Fibroblast of villous mesenchyme (primary cell): ENCODE data around the gene ASB18. TPM values are rescaled to one million over a fixed set of nuclear protein-coding genes. Genes with fewer than 3 reads are reported as not detected.

Source experiments
- DNase-seq: peaks from one replicate; pipeline ENCODE4 v3.0.0-alpha.2; 2010; ENCODE audit warnings: low read depth
- H3K4me3 ChIP-seq: 2 replicates; pipeline ENCODE4 v1.5.1; 2011; ENCODE audit warnings: low read depth, mild to moderate bottlenecking, low read length
- CTCF ChIP-seq: IDR thresholded peaks from 2 replicates; pipeline ENCODE4 v1.5.1; 2012; ENCODE audit warnings: low read depth, mild to moderate bottlenecking, low read length; ENCODE audit not compliant: insufficient read depth
- total RNA-seq: library from RNA; depleted of rRNA; stranded (reverse); fragments of >200 nt; gene quantifications from 2 replicates; pipeline ENCODE4 v1.2.3, GENCODE V29; 2012

The ASB18 gene
- total RNA-seq, 1 donor: not detected

- peak; percentile 75 for TF ChIP-seq CTCF
- DNase-seq: peak; percentile 81
- no peak overlapping the region for H3K4me3 ChIP-seq
Measured at GRCh38 chr2:236180831-236181453, 83.3 kb downstream of the ASB18 start.

- peak; percentile 81 for DNase-seq
- no peak for TF ChIP-seq CTCF
- H3K4me3 ChIP-seq: no peak overlapping the region
Measured at GRCh38 chr2:236180076-236180816, 84.0 kb downstream of the ASB18 start.

- peak; percentile 26 for DNase-seq
- no peak for TF ChIP-seq CTCF
- H3K4me3 ChIP-seq: peak overlapping the region; percentile 62
Measured at GRCh38 chr2:236179236-236180075, 84.8 kb downstream of the ASB18 start.

GRCh38 chr2:236178890-236179235, 85.3 kb downstream of the ASB18 start:
- peak; percentile 20 for DNase-seq
- no peak for TF ChIP-seq CTCF
- peak overlapping the region; percentile 62 for H3K4me3 ChIP-seq

GRCh38 chr2:236177967-236178889, 86.0 kb downstream of the ASB18 start:
- peak; percentile 63 for DNase-seq
- TF ChIP-seq CTCF: peak; percentile 86

GRCh38 chr2:236177604-236177966, 86.6 kb downstream of the ASB18 start:
- TF ChIP-seq CTCF: no peak
- peak overlapping the region; percentile 62 for H3K4me3 ChIP-seq
- peak; percentile 29 for DNase-seq

More at GRCh38 chr2:236177967-236178889, 86.0 kb downstream of the ASB18 start:
- H3K4me3 ChIP-seq: peak overlapping the region; percentile 62
